HG03103 (cell line): ENCODE results near the gene ZNF652.
"Not testable (repeated sequence)": the region's sequence is repeated elsewhere in the genome, so short reads cannot be mapped to it uniquely, and the experiment has no call there.

Experiments used
- ATAC-seq: cut with Tn5 transposase; IDR thresholded peaks from one replicate; pipeline ENCODE4 v1.9.1; 2021; ENCODE audit warnings: low read depth; ENCODE audit not compliant: unreplicated experiment

Gene ZNF652

GRCh38 chr17:49361902-49362722, at the start of gene ZNF652:
ZNF652 (minus strand) TSS chr17:49362250; CDS start chr17:49317725, 44,525 bp downstream.
- ATAC-seq, result peak; percentile 64

- no peak for ATAC-seq
Measured at GRCh38 chr17:49409066-49409465, 47.0 kb upstream of the ZNF652 start.

DNA sequence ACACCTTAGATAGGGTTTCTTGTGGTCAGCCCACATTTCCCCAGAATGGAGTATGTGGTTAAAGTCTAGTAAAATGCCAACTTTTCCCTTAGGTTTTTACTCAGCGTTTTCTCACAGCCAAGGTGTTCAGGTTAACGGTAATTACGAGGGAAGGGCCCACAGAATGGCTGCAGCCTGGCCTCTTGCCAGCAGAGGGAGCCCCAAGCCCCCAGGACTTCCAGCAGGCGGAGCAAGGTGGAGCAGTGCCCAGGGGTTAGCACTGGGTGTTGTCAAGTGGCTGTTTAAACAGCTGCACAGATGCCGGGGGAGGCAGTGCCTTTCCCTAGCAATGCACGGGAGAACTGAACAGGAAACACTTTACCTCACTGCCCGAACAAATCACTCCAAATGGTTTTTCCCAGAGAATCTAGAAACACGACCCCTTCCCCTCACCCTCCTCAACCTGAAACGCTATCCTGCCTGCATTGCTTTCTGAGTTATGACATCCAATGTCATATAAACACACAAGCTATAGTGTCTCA, 46.0 kb upstream of the ZNF652 start:
- no peak for ATAC-seq

- no peak for ATAC-seq
Measured at GRCh38 chr17:49407086-49407485, 45.0 kb upstream of the ZNF652 start.

- no peak for ATAC-seq
Measured at GRCh38 chr17:49406421-49407061, 44.5 kb upstream of the ZNF652 start.

- ATAC-seq, result no peak
Measured at GRCh38 chr17:49404906-49405305, 42.9 kb upstream of the ZNF652 start.

DNA sequence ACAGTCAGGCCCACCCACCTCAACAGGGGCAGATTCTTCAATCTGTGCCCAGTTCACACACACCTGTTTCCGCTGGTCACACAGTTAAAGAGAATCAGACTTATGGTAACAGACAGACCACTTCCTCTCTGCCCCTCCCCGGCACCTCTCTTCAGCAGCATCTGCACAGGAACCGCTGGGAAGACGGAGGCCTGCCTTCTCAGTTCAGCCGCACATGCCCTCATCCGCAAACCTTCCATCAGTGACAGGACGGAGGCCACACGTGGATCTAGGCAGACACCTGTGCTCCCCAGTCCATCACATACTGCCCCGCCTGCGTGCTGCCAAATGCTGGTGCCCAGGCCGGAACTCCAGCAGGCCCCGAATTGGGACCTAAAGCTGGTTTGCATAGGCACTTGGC, 42.3 kb upstream of the ZNF652 start:
- no peak for ATAC-seq

DNA sequence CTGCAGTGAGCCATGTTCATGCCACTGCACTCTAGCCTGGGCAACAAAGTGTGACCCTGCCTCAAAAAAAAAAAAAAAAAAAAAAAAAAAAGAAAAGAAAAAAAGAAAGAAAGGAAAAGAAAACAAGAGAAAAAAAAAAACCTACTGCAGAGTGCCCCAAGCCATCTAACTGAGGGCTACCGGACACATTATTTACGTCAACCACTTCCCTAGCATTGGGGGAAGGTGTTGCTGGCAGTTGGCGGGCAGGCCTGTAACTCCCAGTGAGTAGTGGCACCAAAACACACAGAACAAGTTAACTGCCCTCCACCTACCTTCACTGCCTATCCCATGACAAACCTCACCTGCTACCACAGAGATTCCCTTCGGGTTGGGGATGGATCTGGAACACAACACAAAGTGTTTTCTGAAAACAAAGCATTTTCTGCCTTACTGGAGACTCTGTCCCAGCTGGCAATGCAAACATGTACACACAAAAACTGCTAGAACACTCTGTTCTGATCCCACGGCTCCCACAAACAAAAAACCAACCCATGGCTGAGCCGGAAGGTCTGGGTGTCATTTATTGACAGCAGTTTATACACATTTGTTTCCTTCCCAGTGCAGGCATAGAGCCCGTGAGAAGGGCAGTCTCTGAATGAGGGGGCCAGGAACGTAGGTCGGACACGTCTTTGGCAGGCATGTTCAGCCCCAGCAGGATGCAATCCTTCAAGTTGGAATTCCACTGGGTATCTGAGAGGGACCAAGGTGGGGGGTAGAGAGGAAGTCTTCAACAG, 41.7 kb upstream of the ZNF652 start:
- no peak for ATAC-seq

GRCh38 chr17:49402706-49403105, 40.7 kb upstream of the ZNF652 start:
- no peak for ATAC-seq

DNA sequence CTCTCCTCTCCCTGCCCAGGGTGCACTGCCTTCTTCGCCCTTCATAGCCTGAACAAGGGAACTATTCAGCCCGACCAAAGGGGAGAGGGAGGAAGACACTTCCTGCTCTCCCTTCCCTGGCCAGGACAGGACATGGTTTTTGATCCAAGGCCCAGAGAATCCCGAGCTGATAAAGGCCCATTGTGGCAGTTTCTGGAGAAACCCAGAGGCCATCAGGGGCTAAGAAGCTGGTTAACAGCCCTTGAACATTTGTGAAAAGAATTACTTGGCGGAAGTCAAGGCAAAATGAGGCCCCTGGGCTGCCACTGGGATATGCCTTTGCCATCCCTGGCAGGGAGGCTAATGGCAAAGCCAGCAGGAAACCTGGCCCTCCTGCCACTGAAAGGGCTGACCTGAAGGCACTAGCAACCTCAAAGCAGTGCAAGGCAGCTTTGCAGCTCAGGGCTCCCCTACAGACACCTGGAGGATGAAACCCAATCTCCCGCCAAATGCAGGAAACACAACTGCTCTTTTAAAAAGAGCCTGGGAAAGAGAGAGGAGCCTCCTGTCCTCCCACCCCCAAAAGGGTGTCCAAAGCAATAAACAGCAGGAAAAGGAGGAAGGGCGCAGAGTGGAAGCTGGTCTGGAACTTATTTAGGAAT, 40.0 kb upstream of the ZNF652 start:
- ATAC-seq, result no peak

- no peak for ATAC-seq
Measured at GRCh38 chr17:49399995-49400394, 37.9 kb upstream of the ZNF652 start.

DNA sequence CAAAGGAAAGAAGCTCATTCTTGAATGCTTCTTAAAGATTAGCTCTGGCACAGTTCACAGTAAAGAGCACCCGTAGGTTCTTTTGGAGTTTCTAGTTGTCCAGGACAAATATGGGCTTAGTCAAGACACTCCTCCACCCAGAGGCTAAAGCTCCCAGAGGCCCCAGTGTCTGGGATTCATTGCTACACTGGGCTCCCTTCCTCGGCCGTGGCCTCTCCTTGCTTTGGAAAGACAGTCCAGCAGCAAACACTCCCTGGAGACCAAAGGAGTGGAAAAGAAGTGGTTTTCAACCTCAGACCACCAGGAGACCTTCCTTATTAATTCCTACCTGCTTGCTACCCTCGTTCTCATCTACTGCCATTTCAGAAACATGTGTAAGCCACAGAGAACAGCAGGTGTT, 35.5 kb upstream of the ZNF652 start:
- ATAC-seq, result no peak

DNA sequence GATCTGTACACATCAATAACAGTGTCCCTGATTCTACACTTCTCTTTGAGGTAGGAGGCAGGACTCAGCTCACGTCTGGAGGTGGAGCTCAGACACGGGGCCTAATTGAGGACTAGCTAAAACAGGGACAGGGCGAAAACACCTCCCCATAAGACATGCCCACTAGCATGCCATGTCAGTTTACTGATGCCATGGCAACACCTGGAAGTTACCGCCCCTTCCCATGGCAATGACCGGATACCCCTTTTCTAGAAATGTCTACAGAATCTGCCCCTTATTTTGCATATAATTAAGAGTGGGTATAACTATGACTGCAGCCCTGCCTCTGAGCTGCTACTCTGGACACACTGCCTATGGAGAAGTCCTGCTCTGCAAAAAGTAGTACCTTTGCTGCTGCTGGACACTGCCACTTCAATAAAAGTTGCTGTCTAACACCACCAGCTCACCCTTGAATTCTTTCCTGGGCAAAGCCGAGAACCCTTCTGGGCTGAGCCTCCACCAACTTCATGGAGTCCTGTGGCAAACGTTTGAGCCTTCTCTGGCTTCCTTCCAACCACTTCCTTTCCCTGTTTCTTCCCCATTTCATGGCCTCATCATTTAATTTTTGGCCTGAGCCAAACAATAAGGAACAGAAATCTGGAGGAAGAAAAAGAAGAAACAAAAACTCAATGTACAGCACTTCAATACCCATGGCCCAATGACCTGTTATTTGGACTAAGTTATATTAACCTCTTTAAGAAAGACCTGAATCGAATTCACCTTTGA, 31.6 kb upstream of the ZNF652 start:
- ATAC-seq, result no peak

GRCh38 chr17:49390548-49391324, 28.7 kb upstream of the ZNF652 start:
- no peak for ATAC-seq

DNA sequence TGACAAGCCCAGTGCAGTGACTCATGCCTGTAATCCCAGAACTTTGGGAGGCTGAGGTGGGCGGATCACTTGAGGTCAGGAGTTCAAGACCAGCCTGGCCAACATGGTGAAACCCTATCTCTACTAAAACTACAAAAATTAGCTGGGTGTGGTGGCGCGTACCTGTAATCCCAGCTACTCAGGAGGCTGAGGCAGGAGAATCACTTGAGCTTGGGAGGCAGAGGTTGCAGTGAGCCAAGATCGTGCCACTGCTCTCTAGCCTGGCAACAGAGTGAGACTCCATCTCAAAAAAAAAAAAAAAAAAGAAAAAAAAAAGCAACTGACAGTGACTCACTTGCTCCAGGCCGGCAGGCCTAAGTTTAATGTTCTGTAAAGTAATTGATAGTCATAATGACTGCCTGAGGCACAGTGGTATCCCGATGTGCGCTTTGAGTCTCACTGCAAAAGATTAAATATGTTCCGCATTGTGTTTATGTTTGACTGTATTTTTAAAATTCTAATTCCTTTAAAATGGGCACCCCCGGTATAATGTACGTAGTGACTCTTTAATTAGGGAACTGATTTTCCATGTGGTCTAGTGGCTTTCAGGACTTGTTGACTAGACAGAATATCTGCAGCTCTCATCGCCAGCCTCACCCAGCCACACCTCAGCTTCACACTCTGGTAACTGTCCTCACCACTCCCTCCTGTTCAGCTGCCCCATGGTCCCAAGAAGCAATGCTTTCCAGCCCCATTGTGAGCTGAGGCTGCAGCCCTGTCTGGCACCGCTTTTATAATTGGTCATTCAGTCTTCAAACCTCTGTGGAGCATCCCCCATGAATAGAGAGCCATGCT, 27.7 kb upstream of the ZNF652 start:
- not testable (repeated sequence) for ATAC-seq

GRCh38 chr17:49388692-49389513, 26.9 kb upstream of the ZNF652 start:
- no peak for ATAC-seq

- peak; percentile 51 for ATAC-seq
Measured at GRCh38 chr17:49388290-49388640, 26.2 kb upstream of the ZNF652 start.
